CD4-positive, alpha-beta T cell treated with Interleukin-15 for 4 hours (primary cell): ENCODE data around the gene ZNF878.

ENCODE experiments used
- DNase-seq: peaks from one replicate; pipeline ENCODE4 v3.0.0-alpha.2; 2020; ENCODE audit warnings: low spot score

Gene ZNF878

DNA sequence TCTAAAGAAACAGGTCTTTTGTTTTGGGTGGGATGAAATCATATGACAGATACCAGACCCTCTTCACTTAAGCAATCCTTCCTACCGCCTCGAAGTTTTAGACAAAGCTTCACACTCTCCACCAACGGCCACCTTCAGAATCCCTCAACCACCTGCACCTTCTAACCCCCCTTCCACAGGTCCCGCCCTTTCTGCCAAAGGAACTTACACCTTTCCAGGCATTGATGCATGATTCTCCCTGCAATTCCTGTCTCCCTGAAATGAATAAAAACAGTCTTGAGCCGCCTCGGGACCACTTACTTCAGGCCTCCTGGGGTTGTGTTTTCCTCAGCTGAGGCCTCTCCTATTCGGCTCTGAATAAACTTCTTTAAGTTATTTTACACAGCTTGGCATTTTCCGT lies 18.1 kb downstream of the ZNF878 start:
- no peak for DNase-seq

DNA sequence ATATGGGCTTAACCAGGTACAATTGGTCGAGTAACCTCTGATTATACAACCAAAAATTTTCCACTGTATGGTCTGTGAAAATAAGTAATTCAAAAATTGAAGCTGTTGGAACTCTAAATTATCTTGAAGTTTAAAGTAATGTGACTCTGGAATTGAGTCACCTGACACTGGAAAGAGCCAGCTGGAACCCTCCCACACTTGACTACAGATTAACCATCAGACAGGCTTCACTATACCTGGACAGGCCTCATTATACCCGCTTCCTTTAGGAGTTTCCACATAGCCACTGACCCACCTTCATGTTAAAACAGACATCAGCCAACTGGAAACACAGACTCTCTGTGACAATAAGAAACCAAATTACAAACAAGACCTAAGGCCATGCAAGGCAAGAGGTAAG lies 18.6 kb downstream of the ZNF878 start:
- no peak for DNase-seq

DNA sequence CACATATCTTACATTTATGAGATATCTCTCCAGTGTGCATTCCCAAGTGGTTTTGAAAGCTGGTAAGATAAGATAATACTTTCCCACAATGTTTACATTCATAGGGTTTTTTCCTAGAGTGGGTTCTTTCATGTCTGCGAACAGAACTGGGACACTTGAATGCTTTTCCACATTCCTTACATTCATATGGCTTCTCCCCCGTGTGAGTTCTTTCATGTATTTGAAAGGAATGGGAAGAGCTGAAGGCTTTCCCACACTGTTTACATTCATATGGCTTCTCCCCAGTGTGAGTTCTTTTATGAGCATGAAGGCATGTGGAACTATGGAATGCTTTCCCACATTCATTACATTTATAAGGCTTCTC lies 37.0 kb downstream of the ZNF878 start:
- no peak for DNase-seq

DNA sequence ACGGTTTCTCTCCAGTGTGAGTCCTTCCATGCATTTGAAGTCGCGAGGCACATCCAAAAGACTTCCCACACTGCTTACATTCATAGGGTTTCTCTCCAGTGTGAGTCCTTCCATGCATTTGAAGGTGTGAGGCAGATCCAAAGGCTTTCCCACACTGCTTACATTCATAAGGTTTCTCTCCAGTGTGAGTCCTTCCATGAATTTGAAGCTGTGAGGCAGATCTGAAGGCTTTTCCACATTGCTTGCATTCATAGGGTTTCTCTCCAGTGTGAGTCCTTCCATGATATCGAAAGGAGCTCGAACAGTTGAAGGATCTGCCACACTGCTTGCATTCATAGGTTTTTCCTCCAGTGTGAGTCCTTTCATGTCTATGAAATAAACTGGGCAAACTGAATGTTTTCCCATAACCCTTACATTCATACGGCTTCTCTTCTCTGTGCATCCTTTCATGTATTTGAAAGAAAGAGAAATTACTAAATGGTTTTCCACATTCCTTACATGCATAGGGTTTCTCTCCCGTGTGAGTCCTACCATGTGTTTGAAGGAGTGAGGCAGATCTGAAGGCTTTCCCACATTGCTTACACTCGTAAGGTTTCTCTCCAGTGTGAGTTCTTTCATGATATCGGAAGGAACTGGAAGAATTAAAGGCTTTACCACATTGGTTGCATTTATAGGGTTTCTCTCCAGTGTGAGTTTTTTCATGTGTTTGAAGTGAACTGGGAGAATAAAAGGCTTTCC lies 37.6 kb downstream of the ZNF878 start:
- DNase-seq, result no peak

DNA sequence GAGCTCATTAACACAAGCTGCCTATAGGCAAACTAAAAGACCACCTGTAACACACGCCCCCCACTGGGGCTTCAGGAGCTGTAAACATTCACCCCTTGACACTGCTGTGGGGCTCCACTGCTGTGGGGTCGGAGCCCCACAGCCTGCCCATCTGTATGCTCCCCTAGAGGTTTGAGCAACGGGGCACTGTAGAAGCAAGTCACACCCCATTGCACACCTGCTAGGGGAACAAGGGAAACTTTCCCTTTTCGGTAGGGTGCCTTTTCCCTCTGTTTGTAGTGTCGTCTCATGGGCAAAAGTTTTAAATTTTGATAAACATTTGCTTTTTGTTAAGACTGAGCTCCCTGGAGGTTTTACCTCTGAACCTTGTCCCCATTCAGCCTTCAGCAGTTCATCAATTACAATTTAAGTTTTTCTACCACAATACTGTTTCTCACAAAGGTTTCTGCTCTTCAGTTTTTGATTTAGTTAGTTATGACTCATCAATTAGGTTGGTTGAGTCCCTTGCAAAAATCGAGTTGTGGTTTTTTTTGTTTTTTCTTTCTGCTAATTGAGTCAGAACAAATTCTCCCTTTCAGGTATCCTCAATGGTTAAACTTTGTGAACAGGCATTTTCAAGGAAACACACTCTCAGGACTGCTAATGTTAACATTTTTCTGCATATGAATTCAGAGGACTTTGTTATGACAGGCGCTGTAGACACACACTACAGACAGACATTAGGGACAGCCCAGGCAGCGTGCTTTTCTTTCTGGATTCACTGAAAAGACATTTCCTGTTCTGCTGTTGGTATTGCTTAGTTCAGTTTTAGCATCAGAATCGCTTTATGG lies 52.4 kb downstream of the ZNF878 start:
- peak; percentile 17 for DNase-seq

DNA sequence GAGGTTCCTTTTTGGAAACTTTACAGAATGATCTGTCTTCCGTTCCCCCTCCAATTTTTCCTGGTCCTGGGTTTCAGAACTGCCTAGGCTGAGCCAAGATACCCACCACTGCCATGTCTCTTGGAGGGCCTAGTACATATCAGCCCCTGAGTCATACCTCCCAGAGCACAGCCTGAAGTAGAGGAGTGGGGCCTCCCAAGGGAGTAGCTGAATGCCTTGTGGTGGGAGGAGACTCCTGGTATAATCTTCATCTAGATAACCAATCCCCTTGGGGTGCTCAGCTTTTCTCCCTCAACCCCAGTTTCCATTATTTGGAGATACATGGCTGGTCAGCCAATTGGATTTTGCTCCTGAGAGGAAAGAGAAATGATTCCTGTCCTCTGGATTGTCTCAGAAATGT lies 57.6 kb downstream of the ZNF878 start:
- no peak for DNase-seq
